Inflammatory macrophage (primary cell): Measurements from ENCODE around the gene ELMO1.

Experiments
- DNase-seq, 2 donors: peaks; one replicate each; pipeline ENCODE4 v3.0.0-alpha.2; 2020 to 2022

Gene ELMO1

GRCh38 chr7:36970551-36971514, 477.8 kb downstream of the ELMO1 start:
- no peak for DNase-seq

GRCh38 chr7:36969376-36969775, 479.3 kb downstream of the ELMO1 start:
- DNase-seq: peak; percentile 91

- peak; percentile 64 to 71 for DNase-seq
Observed at GRCh38 chr7:36967387-36967786, 481.3 kb downstream of the ELMO1 start.

- DNase-seq: no peak
Observed at GRCh38 chr7:36966636-36967035, 482.0 kb downstream of the ELMO1 start.

GRCh38 chr7:36966039-36966438, 482.6 kb downstream of the ELMO1 start:
- no peak for DNase-seq

GRCh38 chr7:36965625-36966024, 483.0 kb downstream of the ELMO1 start:
- DNase-seq: no peak

- no peak for DNase-seq
Observed at GRCh38 chr7:36964297-36964696, 484.4 kb downstream of the ELMO1 start.

GRCh38 chr7:36962367-36962766, 486.3 kb downstream of the ELMO1 start:
- DNase-seq: no peak

GRCh38 chr7:36961693-36962092, 487.0 kb downstream of the ELMO1 start:
- DNase-seq: no peak

- no peak for DNase-seq
Observed at GRCh38 chr7:36961097-36961496, 487.6 kb downstream of the ELMO1 start.

- DNase-seq: no peak
Observed at GRCh38 chr7:36960105-36960504, 488.6 kb downstream of the ELMO1 start.

- peak; percentile 67 to 75 for DNase-seq
Observed at GRCh38 chr7:36958111-36958733, 490.4 kb downstream of the ELMO1 start.

- DNase-seq: no peak
Observed at GRCh38 chr7:36957620-36958019, 491.0 kb downstream of the ELMO1 start.

GRCh38 chr7:36956814-36957213, 491.9 kb downstream of the ELMO1 start:
- DNase-seq: no peak

GRCh38 chr7:36955456-36956129, 493.1 kb downstream of the ELMO1 start:
- DNase-seq: no peak

GRCh38 chr7:36951257-36951697, 497.4 kb downstream of the ELMO1 start:
- peak; percentile 40 to 49 for DNase-seq

- DNase-seq: peak; percentile 93 to 94
Observed at GRCh38 chr7:36949711-36950600, 498.7 kb downstream of the ELMO1 start.

- DNase-seq: no peak
Observed at GRCh38 chr7:36946401-36946739, 502.3 kb downstream of the ELMO1 start.

GRCh38 chr7:36945612-36946400, 502.9 kb downstream of the ELMO1 start:
- no peak for DNase-seq

- DNase-seq: no peak
Observed at GRCh38 chr7:36944838-36945237, 503.8 kb downstream of the ELMO1 start.
